Mucosa of descending colon (tissue), 3 donors: ENCODE results near the gene PHLDB2. TPM values are rescaled to one million over a fixed set of nuclear protein-coding genes. Genes with fewer than 3 reads are reported as not detected.

Experiments used
- ATAC-seq: fragments of 200-7000 bp; cut with Tn5 transposase; one replicate; pipeline ENCODE4 v1.9.1; 2020; ENCODE audit warnings: mild to moderate bottlenecking, moderate library complexity
- DNase-seq, 3 donors: peaks; one replicate each; pipeline ENCODE4 v3.0.0-alpha.2; 2020
- H3K36me3 ChIP-seq: fragments of 200-600 bp; one replicate; pipeline ENCODE4 v1.8.0; 2021; ENCODE audit warnings: low read depth, mild to moderate bottlenecking
- H3K4me1 ChIP-seq: fragments of 200-600 bp; one replicate; pipeline ENCODE4 v1.8.0; 2021; ENCODE audit warnings: low read depth, mild to moderate bottlenecking
- H3K4me3 ChIP-seq: fragments of 200-600 bp; one replicate; pipeline ENCODE4 v1.8.0; 2021; ENCODE audit warnings: mild to moderate bottlenecking
- H3K9me3 ChIP-seq: fragments of 200-600 bp; one replicate; pipeline ENCODE4 v1.8.0; 2021; ENCODE audit warnings: mild to moderate bottlenecking
- intact Hi-C, 2 donors: fragments of 100-400 bp; cut with DNase I in 1 of 2; cut with micrococcal nuclease in 1 of 2; formaldehyde crosslinking; loops; one replicate each; pipeline versions ENCODE4 v1.11.0 to v1.11.1; 2022; cut with DNase I, micrococcal nuclease
- total RNA-seq, 3 donors: library from RNA; stranded (reverse); fragmentation: NEBNext Ultra II Directional in 2 of 3; extraction: Animal tissue kit (Norgen Biotek cat#: 25700) in 2 of 3; gene quantifications; one replicate each; pipeline versions ENCODE4 v1.2.1 to v1.2.4, GENCODE V29; 2021 to 2023
- TF ChIP-seq, protein P1 (sequence below): fragments of 200-600 bp; IDR thresholded peaks from one replicate; pipeline ENCODE4 v1.8.0; 2022; ENCODE audit warnings: antibody characterized with exemption, mild to moderate bottlenecking
- donor health status: DM: no; HTN: no; CAD: no; lungs with moderate emphysema.
- donor health status: DM: no; HTN: no; CAD: no.
- donor health status: DM: no; HTN: yes; CAD: no.

Gene PHLDB2
- total RNA-seq, 3 donors from 2014 or later: 9.4 to 90.2 (median 17.7) TPM

- Histone ChIP-seq H3K36me3 (no peaks in the 10 kb centered on the region), H3K4me3 (no peak overlapping the region), H3K4me1 (no peaks in the 10 kb centered on the region), H3K9me3 (no peaks in the 10 kb centered on the region)
- intact Hi-C loops: loop anchor here in 1 of 2 donors (10.0 kb wide), 1 partner anchor 107 kb away; the partner anchor contains the start of gene PHLDB2
- ATAC-seq: no peak
- TF ChIP-seq, protein P1, sequence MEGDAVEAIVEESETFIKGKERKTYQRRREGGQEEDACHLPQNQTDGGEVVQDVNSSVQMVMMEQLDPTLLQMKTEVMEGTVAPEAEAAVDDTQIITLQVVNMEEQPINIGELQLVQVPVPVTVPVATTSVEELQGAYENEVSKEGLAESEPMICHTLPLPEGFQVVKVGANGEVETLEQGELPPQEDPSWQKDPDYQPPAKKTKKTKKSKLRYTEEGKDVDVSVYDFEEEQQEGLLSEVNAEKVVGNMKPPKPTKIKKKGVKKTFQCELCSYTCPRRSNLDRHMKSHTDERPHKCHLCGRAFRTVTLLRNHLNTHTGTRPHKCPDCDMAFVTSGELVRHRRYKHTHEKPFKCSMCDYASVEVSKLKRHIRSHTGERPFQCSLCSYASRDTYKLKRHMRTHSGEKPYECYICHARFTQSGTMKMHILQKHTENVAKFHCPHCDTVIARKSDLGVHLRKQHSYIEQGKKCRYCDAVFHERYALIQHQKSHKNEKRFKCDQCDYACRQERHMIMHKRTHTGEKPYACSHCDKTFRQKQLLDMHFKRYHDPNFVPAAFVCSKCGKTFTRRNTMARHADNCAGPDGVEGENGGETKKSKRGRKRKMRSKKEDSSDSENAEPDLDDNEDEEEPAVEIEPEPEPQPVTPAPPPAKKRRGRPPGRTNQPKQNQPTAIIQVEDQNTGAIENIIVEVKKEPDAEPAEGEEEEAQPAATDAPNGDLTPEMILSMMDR: no peak
- no peak for DNase-seq
Observed at GRCh38 chr3:111961461-111962164, 102.5 kb downstream of the PHLDB2 start.

- H3K4me3 ChIP-seq: no peak overlapping the region
- TF ChIP-seq, protein P1: no peak
- H3K36me3 ChIP-seq: no peaks in the 10 kb centered on the region
- ATAC-seq: no peak
- H3K4me1 ChIP-seq: peaks cover 3% of the 10 kb centered on the region
- no peaks in the 10 kb centered on the region for H3K9me3 ChIP-seq
- intact Hi-C loops: loop anchor here in 1 of 2 donors (10.0 kb wide), 1 partner anchor 109 kb away; the partner anchor contains the start of gene PHLDB2
- DNase-seq: no peak
Observed at GRCh38 chr3:111963424-111963823, 104.4 kb downstream of the PHLDB2 start.

DNA sequence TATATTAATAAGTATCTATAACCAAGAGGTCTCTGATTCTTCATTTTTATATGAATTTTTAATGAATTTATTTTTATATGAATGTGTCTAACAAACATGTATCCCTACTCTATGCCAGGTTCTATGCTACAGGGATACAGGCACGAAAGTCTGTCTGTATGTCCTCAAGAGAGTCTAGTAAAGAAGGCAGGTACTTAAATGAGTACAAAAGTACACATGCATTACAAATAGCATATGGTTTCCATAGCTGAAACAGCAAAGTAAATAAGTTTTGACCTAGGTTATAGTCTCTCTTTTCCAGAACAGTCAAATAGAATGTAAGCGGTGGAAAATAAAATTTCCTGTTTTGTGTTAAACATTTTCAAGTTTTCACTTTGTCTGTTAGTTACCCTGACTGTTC lies 106.4 kb downstream of the PHLDB2 start:
- no peak for ATAC-seq
- Histone ChIP-seq H3K36me3 (no peaks in the 10 kb centered on the region), H3K9me3 (no peaks in the 10 kb centered on the region), H3K4me3 (no peak overlapping the region), H3K4me1 (peaks cover 3% of the 10 kb centered on the region)
- intact Hi-C loops: loop anchor here (5.0 to 10.0 kb wide), 2 partner anchors 111 to 248 kb away; partner anchors contain the start of gene PHLDB2 (in 1 of the 2)
- no peak for DNase-seq
- TF ChIP-seq, protein P1: no peak

- H3K9me3 ChIP-seq: no peaks in the 10 kb centered on the region
- intact Hi-C loops: loop anchor here (1.0 to 10.0 kb wide), 3 partner anchors 112 to 250 kb away; partner anchors contain the start of gene PHLDB2 (in 1 of the 2)
- peaks cover 3% of the 10 kb centered on the region for H3K4me1 ChIP-seq
- H3K36me3 ChIP-seq: no peaks in the 10 kb centered on the region
- no peak for DNase-seq
- no peak overlapping the region for H3K4me3 ChIP-seq
- TF ChIP-seq, protein P1: no peak
- ATAC-seq: no peak
Observed at GRCh38 chr3:111967068-111967467, 108.0 kb downstream of the PHLDB2 start.

GRCh38 chr3:111967651-111968274 lies 108.7 kb downstream of the PHLDB2 start:
- DNase-seq (peak; percentile 64 to 98 (median 77)), ATAC-seq (peak; percentile 99)
- Histone ChIP-seq H3K4me1 (peaks cover 3% of the 10 kb centered on the region), H3K4me3 (no peak overlapping the region), H3K36me3 (no peaks in the 10 kb centered on the region), H3K9me3 (no peaks in the 10 kb centered on the region)
- TF ChIP-seq, protein P1: peak; percentile 69
- intact Hi-C loops: loop anchor here (1.0 to 10.0 kb wide), 3 partner anchors 113 to 250 kb away; partner anchors contain the start of gene PHLDB2 (in 1 of the 2)
